Measurements from ENCODE around the gene KHNYN. TPM values are rescaled to one million over a fixed set of nuclear protein-coding genes. Genes with fewer than 3 reads are reported as not detected.

KHNYN gene
- total RNA-seq, 1 donor = 74.9 TPM

DNA sequence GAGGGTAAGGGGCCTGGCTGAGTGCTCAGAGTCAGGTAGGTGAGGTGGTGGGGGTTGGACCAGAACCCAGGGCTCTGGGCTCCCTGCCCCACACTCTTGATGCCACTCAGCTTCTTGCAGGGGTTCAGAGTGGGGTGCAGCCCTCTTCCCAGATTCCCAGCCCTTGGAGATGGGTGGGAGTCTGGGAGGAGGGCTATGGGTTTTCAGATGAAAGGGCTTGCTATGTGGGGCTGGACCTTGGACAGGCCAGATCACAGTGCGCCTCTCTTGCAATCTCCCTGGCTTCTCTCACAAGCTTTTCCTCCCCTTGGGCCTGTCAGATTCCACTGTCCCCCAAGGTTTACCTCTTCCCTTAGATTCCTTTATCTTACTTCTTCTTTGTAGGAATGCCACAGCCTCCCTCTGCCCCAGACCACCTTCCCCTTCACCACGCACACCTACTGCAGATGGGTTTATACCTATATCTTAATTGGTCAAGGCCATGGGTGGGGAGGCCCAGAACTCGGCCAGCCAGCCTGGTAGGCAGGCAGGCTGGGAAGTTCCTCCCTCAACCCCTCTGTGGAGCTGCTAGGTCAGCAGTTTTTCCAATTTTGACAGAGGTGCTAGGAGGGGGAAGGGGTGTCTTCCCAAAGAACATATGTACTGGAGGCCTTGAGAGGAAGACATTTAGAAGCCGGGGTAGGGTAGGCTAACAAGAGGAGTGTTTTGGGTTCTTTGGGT is 29.6 kb upstream of the KHNYN start:
- DNase-seq (ENCODE audit: low read depth in 2 of 3, low spot score in 2 of 3) = no peak

- DNase-seq (ENCODE audit: low read depth in 2 of 3, low spot score in 2 of 3) = no peak
Measured at GRCh38 chr14:24401810-24402702, 27.7 kb upstream of the KHNYN start.

DNA sequence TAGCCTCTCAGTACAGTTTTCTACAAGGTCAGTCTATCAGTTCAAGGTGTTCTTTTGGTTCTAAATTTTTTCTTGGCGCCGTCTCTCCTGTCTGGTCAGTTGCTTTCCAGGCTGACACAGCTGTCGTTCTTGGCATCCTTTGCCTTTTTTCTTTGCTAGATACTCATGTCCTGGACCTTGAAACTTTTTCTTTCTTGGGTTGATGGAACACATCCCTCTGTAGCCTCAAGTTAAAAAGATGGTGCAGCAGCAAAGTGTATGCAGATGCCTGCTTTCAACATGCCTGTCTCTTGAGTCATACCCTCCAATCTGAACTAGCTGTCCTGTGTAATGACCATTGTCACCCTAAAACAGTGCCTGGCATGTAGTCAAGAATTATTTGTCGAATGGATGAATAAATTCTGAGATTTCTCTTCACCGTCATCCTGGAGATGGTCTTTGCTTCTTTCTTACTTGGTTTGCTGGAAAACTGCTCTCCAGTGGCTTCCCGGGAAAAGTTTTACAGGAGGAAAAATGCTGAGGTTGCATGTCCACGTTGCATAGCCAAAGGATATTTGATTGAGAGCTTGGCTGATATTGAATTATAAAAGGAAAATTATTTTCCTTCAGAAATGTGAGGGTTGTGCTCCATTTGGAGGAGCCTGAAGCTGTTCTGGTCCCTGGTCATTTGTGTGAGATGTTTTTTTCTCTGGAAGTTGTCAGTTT is 26.3 kb upstream of the KHNYN start:
- DNase-seq (ENCODE audit: low read depth in 2 of 3, low spot score in 2 of 3) = no peak

GRCh38 chr14:24404814-24405213 is 24.9 kb upstream of the KHNYN start:
- DNase-seq (ENCODE audit: low read depth in 2 of 3, low spot score in 2 of 3) = no peak

- DNase-seq (ENCODE audit: low read depth in 2 of 3, low spot score in 2 of 3) = no peak
Measured at GRCh38 chr14:24406416-24406815, 23.3 kb upstream of the KHNYN start.

- DNase-seq (ENCODE audit: low read depth in 2 of 3, low spot score in 2 of 3) = no peak
Measured at GRCh38 chr14:24407608-24408325, 22.0 kb upstream of the KHNYN start.

- no peak for DNase-seq (ENCODE audit: low read depth in 2 of 3, low spot score in 2 of 3)
Measured at GRCh38 chr14:24408764-24409163, 21.0 kb upstream of the KHNYN start.

DNA sequence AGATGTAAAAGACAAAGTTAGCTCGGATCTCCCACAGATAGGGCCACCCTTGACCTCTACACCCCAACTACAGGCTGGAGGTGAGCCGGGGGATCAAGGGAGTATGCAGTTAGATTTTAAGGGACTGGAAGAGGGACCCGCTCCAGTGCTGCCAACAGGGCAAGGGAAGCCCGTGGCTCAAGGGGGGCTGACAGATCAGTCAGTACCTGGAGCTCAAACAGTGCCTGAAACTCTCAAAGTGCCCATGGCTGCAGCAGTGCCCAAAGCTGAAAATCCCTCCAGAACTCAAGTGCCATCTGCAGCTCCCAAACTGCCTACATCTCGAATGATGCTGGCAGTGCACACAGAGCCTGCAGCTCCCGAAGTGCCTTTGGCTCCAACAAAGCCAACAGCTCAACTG is 20.6 kb upstream of the KHNYN start:
- no peak for DNase-seq (ENCODE audit: low read depth in 2 of 3, low spot score in 2 of 3)

- DNase-seq (ENCODE audit: low read depth in 2 of 3, low spot score in 2 of 3) = no peak
Measured at GRCh38 chr14:24409956-24410355, 19.8 kb upstream of the KHNYN start.

GRCh38 chr14:24411443-24412389 is 18.0 kb upstream of the KHNYN start:
- DNase-seq (ENCODE audit: low read depth in 2 of 3, low spot score in 2 of 3) = peak in 2 of 3 donors; percentile 51 to 77

GRCh38 chr14:24414077-24414476 is 15.7 kb upstream of the KHNYN start:
- no peak for DNase-seq (ENCODE audit: low read depth in 2 of 3, low spot score in 2 of 3)

- DNase-seq (ENCODE audit: low read depth in 2 of 3, low spot score in 2 of 3) = no peak
Measured at GRCh38 chr14:24414732-24415420, 14.9 kb upstream of the KHNYN start.

DNA sequence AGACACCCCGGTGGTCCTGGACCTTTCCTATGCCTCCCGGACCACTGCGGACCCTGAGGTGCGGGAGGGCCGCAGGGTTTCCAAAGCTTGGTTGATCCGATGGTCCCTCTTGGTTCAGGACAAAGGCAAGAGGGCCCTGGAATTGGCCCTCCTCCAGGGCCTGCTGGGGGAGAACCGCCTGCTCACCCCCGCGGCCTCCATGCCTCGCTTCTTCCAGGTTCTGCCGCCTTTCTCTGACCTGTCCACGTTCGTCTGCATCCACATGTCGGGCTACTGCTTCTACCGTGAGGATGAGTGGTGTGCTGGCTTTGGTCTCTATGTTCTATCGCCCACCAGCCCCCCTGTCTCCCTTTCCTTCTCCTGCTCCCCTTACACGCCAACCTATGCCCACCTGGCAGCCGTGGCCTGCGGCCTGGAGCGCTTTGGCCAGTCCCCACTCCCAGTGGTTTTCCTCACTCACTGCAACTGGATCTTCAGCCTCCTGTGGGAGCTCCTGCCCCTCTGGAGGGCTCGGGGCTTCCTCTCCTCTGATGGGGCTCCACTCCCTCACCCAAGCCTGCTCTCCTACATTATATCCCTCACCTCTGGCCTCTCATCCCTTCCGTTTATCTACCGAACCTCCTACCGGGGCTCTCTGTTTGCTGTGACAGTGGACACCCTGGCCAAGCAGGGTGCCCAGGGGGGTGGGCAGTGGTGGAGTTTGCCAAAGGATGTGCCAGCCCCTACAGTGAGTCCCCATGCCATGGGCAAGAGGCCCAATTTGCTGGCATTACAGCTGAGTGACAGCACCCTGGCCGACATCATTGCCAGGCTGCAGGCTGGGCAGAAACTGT is 14.1 kb upstream of the KHNYN start:
- DNase-seq (ENCODE audit: low read depth in 2 of 3, low spot score in 2 of 3) = no peak

DNA sequence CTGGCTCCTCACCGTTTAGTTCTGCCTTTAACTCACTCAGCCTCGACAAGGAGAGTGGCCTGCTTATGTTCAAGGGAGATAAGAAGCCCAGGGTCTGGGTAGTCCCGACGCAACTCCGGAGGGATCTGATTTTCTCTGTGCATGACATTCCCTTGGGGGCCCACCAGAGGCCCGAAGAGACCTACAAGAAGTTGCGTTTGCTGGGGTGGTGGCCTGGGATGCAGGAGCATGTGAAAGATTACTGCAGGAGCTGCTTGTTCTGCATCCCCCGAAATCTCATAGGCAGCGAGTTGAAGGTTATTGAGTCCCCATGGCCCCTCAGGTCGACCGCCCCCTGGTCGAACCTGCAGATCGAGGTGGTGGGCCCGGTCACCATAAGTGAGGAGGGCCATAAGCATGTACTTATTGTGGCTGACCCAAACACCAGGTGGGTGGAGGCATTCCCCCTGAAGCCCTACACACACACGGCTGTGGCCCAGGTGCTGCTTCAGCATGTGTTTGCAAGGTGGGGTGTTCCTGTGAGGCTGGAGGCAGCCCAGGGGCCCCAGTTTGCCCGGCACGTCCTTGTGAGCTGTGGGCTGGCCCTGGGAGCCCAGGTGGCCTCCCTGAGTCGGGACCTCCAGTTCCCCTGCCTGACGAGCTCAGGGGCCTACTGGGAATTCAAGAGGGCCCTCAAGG is 13.4 kb upstream of the KHNYN start:
- no peak for DNase-seq (ENCODE audit: low read depth in 2 of 3, low spot score in 2 of 3)

- no peak for DNase-seq (ENCODE audit: low read depth in 2 of 3, low spot score in 2 of 3)
Measured at GRCh38 chr14:24416932-24417619, 12.7 kb upstream of the KHNYN start.

- no peak for DNase-seq (ENCODE audit: low read depth in 2 of 3, low spot score in 2 of 3)
Measured at GRCh38 chr14:24417832-24418491, 11.8 kb upstream of the KHNYN start.
